HL-60/S4 treated with phorbol 12-myristate 13-acetate at 8.2 ng/mL for 4 days and 3 days (cell line): Measurements from ENCODE around the gene CNTLN.
"Not testable (repeated sequence)": the region's sequence is repeated elsewhere in the genome, so short reads cannot be mapped to it uniquely, and the experiment has no call there.

Experiments
- in situ Hi-C: fragments of 300-500 bp; cut with MboI; formaldehyde crosslinking; loops from 2 replicates; pipeline ENCODE4 v1.15.0; 2022; ENCODE audit warnings: low sequenced_read_pairs

CNTLN gene

GRCh38 chr9:17294822-17295624 lies 160.2 kb downstream of the CNTLN start:
- in situ Hi-C loops, result no loop called here

GRCh38 chr9:17315341-17315740 lies 180.5 kb downstream of the CNTLN start:
- in situ Hi-C loops, result no loop called here

- in situ Hi-C loops, result no loop called here
These were observed 184.0 kb downstream of the CNTLN start for GRCh38 chr9:17318821-17319320.

GRCh38 chr9:17319864-17320263 lies 185.0 kb downstream of the CNTLN start:
- in situ Hi-C loops, result no loop called here

GRCh38 chr9:17322882-17323864 lies 188.3 kb downstream of the CNTLN start:
- in situ Hi-C loops, result no loop called here

- in situ Hi-C loops, result no loop called here
These were observed 193.5 kb downstream of the CNTLN start for GRCh38 chr9:17328331-17328730.

- in situ Hi-C loops, result no loop called here
These were observed 195.3 kb downstream of the CNTLN start for GRCh38 chr9:17330097-17330496.

GRCh38 chr9:17332115-17332514 lies 197.3 kb downstream of the CNTLN start:
- in situ Hi-C loops, result no loop called here

- in situ Hi-C loops, result no loop called here
These were observed 204.3 kb downstream of the CNTLN start for GRCh38 chr9:17339156-17339555.

GRCh38 chr9:17342696-17343095 lies 207.9 kb downstream of the CNTLN start:
- in situ Hi-C loops, result no loop called here

GRCh38 chr9:17349831-17350230 lies 215.0 kb downstream of the CNTLN start:
- in situ Hi-C loops, result no loop called here

GRCh38 chr9:17354006-17354405 lies 219.2 kb downstream of the CNTLN start:
- in situ Hi-C loops, result not testable (repeated sequence)

- in situ Hi-C loops, result no loop called here
These were observed 226.5 kb downstream of the CNTLN start for GRCh38 chr9:17361378-17361777.

GRCh38 chr9:17367035-17367434 lies 232.2 kb downstream of the CNTLN start:
- in situ Hi-C loops, result no loop called here

- in situ Hi-C loops, result no loop called here
These were observed 245.5 kb downstream of the CNTLN start for GRCh38 chr9:17380126-17380861.

GRCh38 chr9:17387565-17387964 lies 252.7 kb downstream of the CNTLN start:
- in situ Hi-C loops, result no loop called here

- in situ Hi-C loops, result no loop called here
These were observed 254.2 kb downstream of the CNTLN start for GRCh38 chr9:17389026-17389425.

- in situ Hi-C loops, result no loop called here
These were observed 260.2 kb downstream of the CNTLN start for GRCh38 chr9:17394881-17395510.

GRCh38 chr9:17397166-17397728 lies 262.4 kb downstream of the CNTLN start:
- in situ Hi-C loops, result not testable (repeated sequence)

GRCh38 chr9:17398350-17398749 lies 263.5 kb downstream of the CNTLN start:
- in situ Hi-C loops, result no loop called here
